Fibroblast of gingiva (primary cell): ENCODE measurements around the gene DUSP7.

Experiments used
- DNase-seq: peaks from one replicate; pipeline ENCODE4 v3.0.0-alpha.2; 2011; ENCODE audit warnings: low read depth

The DUSP7 gene

DNA sequence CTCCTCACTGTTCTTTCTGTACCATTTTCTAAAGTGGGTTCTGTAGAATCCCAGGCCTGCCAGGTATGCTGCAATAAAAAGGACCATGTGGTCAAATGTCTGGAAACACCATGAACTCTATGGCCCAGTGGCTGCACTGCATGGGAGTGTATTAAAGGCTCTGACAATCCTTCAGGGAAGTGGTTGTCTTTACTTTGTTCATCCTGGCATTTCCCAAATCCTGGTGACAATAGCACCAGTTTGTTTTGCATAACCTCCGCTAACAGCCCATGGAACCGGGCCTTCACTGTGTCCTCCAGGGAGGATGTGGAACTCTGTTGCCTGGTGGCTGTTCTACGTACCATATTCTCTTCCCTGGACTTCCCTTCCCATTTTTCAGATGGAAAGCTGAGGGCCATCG lies 11.2 kb upstream of the DUSP7 start:
- no peak for DNase-seq

DNA sequence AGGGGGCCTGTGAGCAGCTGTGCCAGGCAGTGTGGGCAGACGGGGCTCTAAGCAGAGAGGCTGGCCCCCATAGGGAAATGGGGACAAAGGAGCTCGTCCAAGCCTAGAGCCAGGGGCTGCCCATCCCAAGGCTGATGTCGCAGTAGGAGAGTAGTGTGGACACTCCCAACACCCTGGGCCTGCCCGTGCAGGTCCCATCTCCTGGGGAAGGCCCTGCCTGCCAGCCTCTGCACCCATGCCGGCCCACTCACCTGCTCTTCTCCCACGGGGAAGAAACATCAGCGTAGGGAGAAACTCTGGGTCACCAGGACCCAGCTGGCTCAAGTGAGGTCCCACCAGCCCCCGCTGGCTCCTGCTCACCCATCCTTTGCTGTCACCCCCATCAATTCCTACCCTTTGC lies 10.7 kb upstream of the DUSP7 start:
- DNase-seq: no peak

DNA sequence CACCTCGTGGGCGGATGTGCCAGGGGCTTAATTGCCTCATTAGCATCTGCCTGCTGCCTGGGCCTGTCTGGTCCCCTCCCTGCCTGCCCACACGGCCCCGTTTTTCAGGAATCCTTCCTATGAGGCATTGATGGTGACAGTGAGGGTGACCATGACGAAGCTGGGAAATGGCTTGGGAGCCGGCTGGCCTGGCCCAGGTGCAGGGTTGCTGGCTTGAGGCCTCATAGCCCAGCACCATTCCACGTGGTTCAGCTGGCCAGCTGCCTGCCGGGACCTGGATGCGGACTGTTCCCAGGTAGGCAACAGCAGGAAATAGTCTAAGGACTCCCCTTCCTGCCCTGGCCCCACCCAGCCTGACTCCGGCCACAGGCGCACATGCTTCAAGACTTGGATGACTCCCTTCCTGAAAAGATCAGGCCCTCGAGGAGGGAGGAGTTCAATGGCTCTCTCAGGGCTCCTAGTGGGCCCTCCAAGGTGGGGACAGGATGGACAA lies 8.9 kb upstream of the DUSP7 start:
- DNase-seq: no peak

DNA sequence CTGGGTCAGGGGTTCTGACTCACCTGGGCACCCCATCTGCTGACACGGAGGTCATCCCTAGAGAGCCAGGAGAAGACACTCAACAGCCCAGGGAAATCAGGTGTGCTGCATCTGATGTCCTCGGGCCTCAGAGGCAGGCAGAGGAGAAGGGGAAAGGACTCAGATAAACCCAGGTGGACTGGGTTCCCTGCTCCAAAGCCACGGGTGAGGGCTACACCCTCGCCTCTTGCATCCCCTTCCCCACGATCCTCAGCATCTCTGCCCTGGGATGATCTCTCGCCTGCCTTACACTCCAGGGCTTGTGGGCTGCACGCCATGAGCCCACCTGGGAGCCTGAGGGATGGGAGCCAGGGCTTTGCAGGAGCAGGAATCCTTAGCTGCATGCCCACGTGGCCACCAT lies 8.2 kb upstream of the DUSP7 start:
- DNase-seq: no peak

DNA sequence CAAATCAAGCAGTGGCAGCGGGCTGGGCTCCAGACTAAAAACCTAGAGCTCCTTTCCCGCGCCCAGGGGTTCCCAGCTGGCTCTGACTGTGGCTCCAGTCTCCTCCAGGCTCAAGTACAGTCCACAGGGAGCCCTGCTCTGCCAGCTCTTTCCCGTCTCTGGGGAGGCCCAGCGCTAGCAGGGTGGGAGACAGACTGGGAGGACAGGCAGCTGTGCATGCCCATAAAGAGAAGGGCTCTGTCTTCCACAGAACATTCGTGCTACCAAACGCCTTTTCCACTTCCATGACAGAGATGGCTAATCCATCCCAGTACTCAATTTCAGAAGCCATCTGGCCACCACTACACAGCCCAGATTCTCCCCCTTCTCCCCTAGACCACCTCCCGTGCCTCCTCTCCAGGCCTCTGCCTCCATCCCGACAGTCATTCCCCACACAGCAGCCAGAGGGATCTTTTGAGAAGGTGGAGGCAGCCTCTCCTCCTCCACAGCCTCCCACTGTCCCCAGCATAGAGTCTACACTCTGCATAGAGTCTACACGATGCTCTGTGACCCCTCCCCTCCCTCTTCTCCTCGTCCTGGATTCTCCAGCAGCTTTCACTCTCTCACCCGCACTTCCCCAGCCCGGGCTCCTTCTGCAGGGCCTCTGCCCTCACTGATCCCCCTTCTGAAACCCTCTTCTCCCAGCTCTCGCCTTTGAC lies 6.8 kb upstream of the DUSP7 start:
- DNase-seq: no peak

DNA sequence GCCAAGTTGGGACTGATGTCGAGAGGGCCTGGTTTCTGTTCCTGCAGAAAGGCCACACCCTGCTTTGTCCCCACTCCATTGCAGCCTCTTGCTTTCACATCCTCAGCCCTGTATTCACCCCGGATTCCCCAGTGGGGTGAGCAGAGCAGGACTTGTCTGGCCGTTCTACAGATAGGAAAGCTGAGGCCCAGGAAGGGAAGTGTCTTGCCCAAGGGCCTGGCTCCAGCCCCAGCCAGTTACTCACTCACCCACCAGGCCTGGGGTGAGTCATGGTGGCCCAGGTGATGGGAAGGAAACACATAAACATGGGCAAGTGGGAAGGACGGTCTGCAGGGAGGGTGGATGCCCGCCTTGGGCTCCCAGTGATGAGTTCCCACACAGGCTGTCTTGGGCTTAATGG lies 6.1 kb upstream of the DUSP7 start:
- peak; percentile 79 for DNase-seq

DNA sequence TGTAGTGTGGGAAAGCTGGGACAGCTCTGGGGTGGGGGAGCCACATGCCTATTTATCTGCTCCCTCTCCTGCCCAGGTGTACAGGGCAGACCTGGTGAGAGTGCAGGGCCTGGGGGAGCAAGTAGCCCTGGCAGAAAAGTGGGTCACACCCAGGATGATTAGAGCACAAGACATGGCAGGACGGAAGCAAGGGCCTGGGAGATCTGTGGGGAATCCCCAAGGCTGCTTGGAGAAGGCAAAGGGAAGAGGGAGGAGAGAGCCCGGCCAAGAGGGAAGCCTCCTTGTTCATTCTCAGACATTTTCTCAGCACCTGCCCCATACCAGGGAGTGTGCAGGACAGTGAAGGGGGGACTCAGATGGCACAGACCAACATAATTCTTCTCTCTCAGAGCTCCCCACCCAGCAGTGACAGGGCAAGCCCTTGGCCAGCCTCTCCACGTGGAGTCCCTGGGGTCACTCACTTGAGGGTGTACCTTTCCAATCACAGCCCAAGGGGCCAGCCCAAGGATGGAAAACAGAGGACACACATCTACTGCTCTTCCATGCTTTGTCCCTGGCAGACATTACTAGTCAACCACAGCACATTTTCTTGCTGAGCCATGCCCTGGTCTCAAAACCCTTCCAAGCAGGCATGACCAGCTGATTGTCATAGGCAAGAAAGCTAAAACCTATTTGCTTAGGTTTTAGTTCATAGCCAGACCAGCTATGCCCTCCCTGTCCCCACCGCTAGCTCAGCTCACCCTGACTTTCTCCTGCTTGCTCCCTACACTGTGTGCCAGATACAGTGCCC lies 4.9 kb upstream of the DUSP7 start:
- DNase-seq: no peak

DNA sequence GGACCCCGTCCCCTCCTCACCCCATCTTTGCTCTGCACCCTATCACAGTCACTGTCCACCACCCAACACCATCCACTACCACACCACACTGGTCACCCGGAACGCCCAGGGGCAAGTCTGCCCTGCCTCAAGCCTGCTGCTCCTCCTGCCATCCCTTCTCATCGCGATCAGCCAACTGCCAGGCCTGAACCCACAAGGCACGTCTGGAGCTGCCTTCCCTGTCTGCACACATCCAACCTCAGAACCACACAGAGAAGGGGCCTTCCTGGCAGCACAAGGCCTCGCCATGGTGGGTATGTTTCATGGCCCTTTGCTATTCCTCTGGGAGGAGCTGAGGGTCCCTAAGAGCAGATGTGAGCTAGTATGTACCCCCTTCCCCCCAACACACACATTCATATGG lies 3.4 kb upstream of the DUSP7 start:
- no peak for DNase-seq

DNA sequence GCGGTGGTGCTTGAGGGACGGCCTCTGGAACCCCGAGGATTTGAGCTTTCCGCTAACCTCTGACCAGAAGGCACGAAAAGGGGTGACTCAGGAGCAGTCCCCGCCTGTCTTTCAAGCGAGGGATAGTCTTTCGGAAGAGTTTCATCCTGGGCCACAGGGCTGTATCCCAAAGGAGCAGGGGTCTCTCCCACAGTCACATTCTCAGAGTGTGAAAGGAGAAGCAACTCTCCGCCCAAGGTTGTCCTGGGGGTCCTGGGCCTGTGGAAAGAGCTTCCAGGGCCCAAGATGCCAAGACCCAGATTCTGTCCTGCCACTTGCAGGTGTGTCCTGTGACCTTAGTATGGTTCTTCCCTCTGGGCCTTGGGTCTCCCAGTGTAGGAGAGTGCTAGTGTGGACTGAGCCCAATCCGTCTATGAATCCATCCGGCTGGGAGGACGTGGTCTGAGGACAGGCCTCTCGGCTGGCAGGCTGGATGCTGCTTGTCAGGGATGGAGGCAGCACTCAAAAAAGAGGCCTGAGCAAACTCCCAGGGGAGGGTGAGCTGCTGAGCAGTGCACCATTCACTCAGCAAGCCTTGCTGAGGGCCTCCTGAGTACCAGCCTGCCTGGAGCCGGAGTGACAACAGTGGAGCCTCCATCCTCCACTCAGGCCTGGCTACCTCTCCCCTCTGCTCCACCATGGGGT lies 1.6 kb upstream of the DUSP7 start:
- no peak for DNase-seq

DNA sequence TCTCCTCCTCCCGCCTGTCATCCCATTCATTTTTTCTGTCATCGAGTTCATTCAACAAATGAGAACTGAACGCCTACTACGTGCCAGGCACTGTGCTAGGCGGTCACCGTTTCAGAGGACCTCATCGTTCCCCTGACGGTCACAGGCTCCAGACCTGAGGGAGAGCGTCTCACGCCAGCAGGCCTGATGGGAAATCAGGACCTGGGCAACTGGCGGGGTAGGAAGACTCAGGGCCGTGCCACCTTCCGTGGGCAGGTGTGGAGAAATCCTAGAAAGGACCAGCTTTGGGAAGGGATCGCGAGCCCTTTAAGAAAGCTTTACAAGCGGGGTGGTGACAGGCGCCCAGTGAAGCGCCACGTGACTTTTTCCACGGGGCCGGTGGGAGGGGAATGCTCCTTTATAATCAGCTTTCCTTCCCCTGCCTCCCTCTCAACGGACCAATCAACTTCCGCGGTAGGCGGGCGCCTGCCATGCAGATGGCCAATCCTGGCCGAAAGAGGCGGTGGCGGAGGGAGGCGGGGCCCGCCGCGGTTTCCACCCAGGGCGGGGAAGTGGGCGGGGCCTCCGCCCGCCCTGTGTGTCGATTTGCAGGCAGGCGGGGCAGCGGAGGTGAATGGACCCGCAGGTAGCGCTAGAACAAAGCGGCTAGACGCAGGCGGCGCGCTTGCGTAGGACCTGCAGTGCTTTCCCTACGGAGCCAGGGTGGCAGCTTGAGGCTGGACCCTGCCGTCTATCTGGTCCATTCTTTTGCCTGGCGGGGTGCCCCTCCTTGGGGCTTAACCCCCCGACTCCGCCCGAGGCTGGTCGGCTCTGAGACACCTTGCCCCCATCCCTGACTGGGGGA lies 819 bp upstream of the DUSP7 start:
- DNase-seq: peak; percentile 97

DNA sequence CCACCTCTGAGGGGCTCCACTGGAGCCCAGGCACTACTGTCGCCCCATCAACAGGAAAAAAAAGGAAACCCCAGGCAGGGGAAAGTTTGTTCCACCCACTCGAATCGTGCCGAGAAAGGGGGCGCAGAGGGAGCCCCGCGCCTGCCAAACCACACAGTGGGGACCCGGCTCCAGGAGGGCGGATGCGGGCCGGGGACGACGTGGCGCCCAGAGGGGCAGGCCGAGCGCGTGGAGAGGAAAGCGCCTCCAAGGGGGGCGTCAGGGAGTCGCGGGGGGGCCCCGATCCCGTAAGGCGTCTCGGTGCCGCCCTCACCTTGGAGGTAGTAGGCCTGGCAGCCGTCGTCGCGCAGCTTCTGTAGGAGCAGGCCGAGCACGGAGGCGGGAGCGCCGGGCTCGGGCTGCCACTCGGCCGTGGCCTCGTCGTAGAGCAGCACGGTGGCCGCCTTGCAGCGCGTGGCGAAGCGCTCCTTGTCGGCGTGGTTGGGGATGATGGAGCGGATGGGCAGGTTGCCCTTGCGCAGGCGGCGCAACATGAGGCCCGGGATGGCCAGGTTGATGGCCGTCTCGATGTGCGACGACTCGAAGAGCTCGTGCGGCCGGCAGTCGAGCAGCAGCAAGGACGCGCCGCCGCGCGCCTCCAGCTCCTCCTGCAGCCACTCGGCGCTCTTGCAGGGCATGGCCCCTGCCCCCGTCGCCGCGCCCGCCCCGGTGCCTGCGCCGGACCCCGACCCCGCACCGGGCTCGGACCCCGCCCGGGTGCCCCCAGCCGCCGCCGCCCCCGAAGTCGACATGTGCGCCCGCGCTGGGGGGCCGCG lies 627 bp downstream of the DUSP7 start:
- peak; percentile 53 for DNase-seq

DNA sequence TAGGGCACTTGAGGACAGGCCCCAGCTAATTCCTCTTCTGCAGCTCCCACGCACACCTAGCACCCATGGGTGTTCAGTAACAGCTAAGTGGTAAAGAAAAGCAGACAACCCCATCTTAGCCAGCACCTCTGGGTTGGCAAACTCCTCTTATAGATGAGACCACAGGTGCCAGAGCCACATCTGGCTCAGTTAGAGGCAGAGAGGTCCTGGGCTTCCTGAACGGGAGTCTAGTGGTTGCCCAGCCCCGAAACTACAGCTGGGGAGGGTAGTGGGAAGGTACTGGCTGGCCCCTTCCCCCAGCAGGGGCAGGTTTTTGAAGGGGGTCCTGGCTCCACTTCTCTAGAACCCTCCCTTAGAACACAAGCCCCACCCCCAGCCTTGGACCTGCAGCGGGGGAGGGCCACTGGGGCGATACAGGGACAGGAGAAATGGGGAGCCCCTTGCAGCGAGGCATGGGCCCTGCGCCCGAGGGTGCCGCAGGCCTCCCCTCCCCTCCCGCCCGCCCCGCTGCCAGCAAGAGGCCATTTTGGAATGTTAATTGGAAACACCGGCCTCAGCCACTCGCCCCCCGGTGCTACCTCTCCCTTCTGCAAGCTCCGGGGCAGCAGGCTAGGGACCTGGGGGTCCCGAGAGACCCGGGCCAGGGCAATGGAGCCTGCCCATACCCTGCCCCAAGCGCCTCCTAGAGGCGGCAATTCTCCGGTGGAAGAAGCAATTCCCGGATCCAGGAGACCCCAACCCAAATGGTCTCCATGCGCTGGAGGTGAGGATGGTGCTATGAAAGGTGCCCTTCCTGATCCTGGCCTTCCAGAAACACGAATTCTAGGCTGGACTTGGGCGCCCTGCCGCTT lies 1.5 kb downstream of the DUSP7 start:
- DNase-seq: peak; percentile 19

DNA sequence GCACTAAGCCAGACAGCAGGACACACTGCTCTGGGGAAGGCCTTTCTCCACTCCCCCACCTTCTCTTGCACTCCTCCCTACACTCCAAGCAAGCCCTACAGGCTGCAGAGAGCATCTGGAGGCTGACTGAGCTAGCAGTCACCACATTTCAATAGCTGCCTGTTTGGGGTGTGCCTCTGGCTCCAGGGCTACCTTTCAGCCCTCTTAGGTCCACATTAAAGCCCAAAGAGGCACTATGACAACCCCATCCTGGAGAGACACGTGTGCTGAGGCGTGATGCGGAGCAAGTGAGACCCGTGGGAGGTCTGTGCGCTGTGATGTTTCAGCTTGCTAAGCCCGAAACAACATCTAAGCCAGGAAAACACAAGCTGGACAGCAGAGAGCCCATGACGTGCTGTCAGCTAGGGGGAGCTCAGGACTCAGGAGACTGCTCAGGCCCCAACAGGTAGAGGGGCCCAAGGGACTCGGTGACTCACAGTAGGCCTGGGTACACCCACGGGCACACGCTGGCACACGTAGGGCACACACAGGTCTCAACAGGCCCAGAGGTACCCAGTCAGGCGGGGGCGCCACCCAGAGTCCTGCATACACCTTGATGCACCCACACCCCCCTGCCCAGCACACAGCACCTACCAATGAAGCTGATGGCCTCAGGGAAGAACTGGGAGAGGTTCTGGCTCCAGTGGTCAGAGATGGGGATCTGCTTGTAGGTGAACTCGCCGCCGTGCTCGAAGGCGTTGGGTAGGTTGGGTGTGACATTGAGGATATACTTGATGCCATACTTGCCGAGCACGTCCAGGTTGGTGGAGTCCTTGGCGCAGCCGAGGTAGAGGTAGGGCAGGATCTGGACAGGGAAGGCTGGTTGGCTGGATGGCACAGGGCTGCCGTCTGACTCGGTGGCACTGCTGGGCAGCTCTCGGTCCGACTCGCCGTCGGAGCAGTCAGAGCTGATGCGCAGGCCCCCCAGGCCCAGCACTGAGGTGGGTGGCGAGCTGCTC lies 2.8 kb downstream of the DUSP7 start:
- no peak for DNase-seq

DNA sequence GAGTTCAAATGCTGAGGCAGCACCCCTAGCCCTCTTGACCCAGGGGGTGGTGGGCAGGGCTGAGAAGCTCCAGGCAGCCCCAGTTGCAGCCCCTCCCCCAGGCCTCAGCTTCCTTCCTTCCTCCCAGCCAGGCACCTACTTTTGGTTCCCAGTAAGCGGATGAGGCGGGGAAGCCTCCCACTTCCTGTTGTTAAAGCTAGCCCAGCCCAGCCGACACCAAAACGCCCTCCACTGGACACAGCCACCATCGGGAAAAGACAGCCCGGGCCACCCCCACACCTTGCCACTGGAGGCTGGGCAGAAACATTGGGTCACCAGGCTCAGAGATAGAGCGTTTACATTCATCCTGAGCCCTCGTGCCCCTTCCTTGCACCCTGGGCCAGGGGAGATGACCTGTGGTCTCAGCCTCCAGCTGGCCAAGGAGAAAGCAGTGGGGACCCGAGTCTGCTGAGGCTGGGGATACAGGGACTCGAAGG lies 3.5 kb downstream of the DUSP7 start:
- peak; percentile 67 for DNase-seq

DNA sequence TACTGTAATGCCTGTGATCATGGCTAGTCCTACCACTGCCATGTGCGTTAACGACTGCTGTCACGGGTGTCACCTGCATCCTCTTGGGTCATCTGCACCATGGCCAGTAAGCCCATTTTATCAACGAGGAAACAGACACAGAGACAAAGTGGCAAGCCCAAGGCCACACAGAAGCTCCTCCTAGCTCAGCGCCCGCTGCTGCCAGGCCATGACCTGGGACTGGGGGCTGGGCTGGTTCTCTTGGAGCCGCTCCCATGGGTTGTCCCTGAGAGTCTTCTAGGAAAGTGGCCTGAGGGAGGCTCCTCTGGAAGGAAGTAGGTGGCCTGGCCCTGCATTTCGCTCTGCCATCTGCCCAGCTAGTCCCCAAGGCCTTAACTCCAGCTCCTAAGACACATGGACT lies 4.9 kb downstream of the DUSP7 start:
- DNase-seq: no peak

DNA sequence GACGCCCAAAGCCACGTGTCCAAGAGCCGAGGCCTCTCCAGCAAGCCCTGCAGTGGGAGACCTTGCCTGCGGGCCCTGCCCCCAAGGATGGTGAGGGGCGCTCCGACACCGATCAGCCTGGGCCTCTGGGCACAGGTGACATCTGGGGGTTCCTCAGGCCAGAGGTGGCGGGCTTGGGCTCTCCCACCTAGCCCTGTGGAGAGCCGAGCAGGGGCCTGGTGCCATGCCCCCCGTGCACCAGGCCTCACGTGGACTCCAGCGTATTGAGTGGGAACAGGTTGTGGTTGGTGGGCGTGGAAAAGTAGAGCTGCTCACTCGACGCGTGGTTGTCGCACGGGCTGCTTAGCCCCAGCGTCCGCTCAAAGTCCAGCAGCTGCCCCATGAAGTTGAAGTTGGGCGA lies 5.8 kb downstream of the DUSP7 start:
- no peak for DNase-seq

DNA sequence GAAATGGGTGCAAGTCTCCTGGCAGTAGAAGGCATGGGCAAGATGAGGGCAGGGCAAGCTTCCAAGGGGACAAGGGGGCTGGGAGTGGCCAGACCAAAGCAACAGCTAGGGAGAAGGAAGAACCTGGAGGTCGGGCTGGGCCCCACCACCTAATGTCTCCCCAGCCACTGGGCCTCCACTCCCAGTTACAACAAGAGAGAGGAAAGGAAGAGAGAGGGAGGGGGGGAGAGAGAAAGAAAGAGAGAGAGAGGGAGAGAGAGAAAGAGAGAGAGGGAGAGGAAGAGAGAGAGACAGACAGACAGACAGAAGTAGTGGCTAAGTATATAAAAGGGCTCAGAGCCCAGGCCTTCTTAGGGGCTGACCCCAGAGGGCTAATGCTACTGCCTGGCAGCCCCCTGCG lies 6.9 kb downstream of the DUSP7 start:
- no peak for DNase-seq

DNA sequence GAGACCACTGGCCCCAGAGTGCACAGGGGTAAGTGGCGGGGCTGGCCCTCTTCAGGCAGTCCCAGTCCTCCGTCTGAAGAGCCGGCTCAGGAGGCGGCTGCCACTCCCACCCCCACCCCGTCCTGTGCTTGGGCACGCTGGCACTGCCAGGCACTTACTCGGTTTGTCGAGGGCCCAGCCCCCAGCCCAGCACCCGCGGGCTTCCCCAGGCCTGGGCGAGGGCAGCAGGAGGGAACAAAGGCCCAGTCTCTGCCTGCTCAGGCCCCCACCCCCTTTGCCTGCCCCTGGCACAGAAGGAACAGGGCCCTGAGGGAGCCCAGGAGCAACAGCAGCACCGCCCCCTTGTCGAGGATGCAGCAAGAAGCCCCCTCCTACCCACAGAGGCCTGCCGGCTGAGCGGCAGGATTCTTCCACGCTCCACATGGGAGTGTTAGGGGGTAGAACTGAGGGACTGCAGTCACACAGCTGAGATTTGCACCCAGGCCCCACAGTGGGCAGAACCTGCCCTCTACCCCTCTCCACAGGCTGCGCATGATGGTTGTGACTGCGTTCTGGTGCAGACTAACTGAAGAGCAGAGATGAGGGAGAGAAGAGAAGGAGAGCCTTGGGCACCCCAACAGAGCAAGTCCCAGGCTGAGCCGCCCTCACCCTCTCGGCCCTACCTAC lies 8.9 kb downstream of the DUSP7 start:
- no peak for DNase-seq
